HEK293 (cell line): Measurements from ENCODE around the gene FAM171A2.

Experiments used
- GLIS2 ChIP-seq: fragments of 450-650 bp; formaldehyde crosslinking; IDR thresholded peaks from 2 replicates; pipeline ENCODE4 v1.5.1; 2016; ENCODE audit warnings: missing biosample characterization, missing genetic modification characterization
- HOXD13 ChIP-seq: sonication (generic); formaldehyde crosslinking; IDR thresholded peaks from 2 replicates; pipeline ENCODE4 v1.8.0; 2022; ENCODE audit warnings: missing genetic modification reagents, borderline replicate concordance
- KLF16 ChIP-seq: fragments of 450-650 bp; formaldehyde crosslinking; IDR thresholded peaks from 2 replicates; pipeline ENCODE4 v1.5.1; 2017; ENCODE audit warnings: missing biosample characterization, missing genetic modification characterization
- SP2 ChIP-seq: fragments of 450-650 bp; formaldehyde crosslinking; IDR thresholded peaks from 2 replicates; pipeline ENCODE4 v1.5.1; 2016; ENCODE audit warnings: missing biosample characterization, missing genetic modification characterization
- SP3 ChIP-seq: fragments of 450-650 bp; formaldehyde crosslinking; IDR thresholded peaks from 2 replicates; pipeline ENCODE4 v1.5.1; 2016; ENCODE audit warnings: missing biosample characterization, missing genetic modification characterization
- TRIM28 ChIP-seq: IDR thresholded peaks from 2 replicates; pipeline ENCODE4 v1.6.1; 2011; ENCODE audit warnings: low read length, control low read depth, borderline replicate concordance
- ZBTB1 ChIP-seq: fragments of 450-650 bp; formaldehyde crosslinking; IDR thresholded peaks from 2 replicates; pipeline ENCODE4 v1.5.1; 2016; ENCODE audit warnings: missing biosample characterization, missing genetic modification characterization
- ZFP69B ChIP-seq: fragments of 450-650 bp; formaldehyde crosslinking; IDR thresholded peaks from 2 replicates; pipeline ENCODE4 v1.5.1; 2016; ENCODE audit warnings: missing biosample characterization, missing genetic modification characterization
- ZNF10 ChIP-seq: fragments of 450-650 bp; formaldehyde crosslinking; IDR thresholded peaks from 2 replicates; pipeline ENCODE4 v1.5.1; 2017; ENCODE audit warnings: missing biosample characterization, missing genetic modification characterization
- ZNF335 ChIP-seq: fragments of 450-650 bp; formaldehyde crosslinking; conservative IDR thresholded peaks from 2 replicates; pipeline ENCODE4 v1.5.1; 2016; ENCODE audit warnings: missing biosample characterization, missing genetic modification characterization
- ZNF341 ChIP-seq: fragments of 450-650 bp; formaldehyde crosslinking; IDR thresholded peaks from 2 replicates; pipeline ENCODE4; 2016; ENCODE audit warnings: low read depth, missing biosample characterization, missing genetic modification characterization
- ZNF350 ChIP-seq: fragments of 450-650 bp; formaldehyde crosslinking; IDR thresholded peaks from 2 replicates; pipeline ENCODE4 v1.5.0; 2017; ENCODE audit warnings: missing biosample characterization, mild to moderate bottlenecking, missing genetic modification characterization
- ZNF423 ChIP-seq: fragments of 450-650 bp; formaldehyde crosslinking; IDR thresholded peaks from 2 replicates; pipeline ENCODE4 v1.5.1; 2016; ENCODE audit warnings: missing biosample characterization, missing genetic modification characterization
- ZNF426 ChIP-seq: fragments of 450-650 bp; formaldehyde crosslinking; IDR thresholded peaks from 2 replicates; pipeline ENCODE4 v1.5.1; 2017; ENCODE audit warnings: missing biosample characterization, missing genetic modification characterization, mild to moderate bottlenecking, inconsistent platforms, moderate library complexity
- ZNF433 ChIP-seq: fragments of 450-650 bp; formaldehyde crosslinking; IDR thresholded peaks from 2 replicates; pipeline ENCODE4 v1.5.1; 2016; ENCODE audit warnings: missing biosample characterization, missing genetic modification characterization, low read depth
- ZNF544 ChIP-seq: fragments of 450-650 bp; formaldehyde crosslinking; IDR thresholded peaks from 2 replicates; pipeline ENCODE4 v1.5.0; 2017; ENCODE audit warnings: missing biosample characterization, missing genetic modification characterization
- ZNF623 ChIP-seq: fragments of 450-650 bp; formaldehyde crosslinking; IDR thresholded peaks from 2 replicates; pipeline ENCODE4 v1.5.1; 2016; ENCODE audit warnings: missing biosample characterization, missing genetic modification characterization
- ZNF624 ChIP-seq: fragments of 450-650 bp; formaldehyde crosslinking; IDR thresholded peaks from 2 replicates; pipeline ENCODE4 v1.5.1; 2017; ENCODE audit warnings: missing biosample characterization, missing genetic modification characterization
- ZNF626 ChIP-seq: fragments of 450-650 bp; sonication (Bioruptor Pico); formaldehyde crosslinking; IDR thresholded peaks from 2 replicates; pipeline ENCODE4 v1.5.1; 2018; ENCODE audit warnings: missing biosample characterization, missing genetic modification characterization, inconsistent platforms
- ZNF654 ChIP-seq: fragments of 450-650 bp; formaldehyde crosslinking; IDR thresholded peaks from 2 replicates; pipeline ENCODE4 v1.5.1; 2016; ENCODE audit warnings: low read depth, missing biosample characterization, missing genetic modification characterization
- ZNF658 ChIP-seq: fragments of 450-650 bp; formaldehyde crosslinking; IDR thresholded peaks from 2 replicates; pipeline ENCODE4; 2016; ENCODE audit warnings: missing biosample characterization, missing genetic modification characterization
- ZNF664 ChIP-seq: fragments of 450-650 bp; formaldehyde crosslinking; IDR thresholded peaks from 2 replicates; pipeline ENCODE4 v1.5.1; 2016; ENCODE audit warnings: missing biosample characterization, missing genetic modification characterization
- ZNF777 ChIP-seq: fragments of 450-650 bp; formaldehyde crosslinking; IDR thresholded peaks from 2 replicates; pipeline ENCODE4 v1.5.1; 2017; ENCODE audit warnings: missing biosample characterization, missing genetic modification characterization, borderline replicate concordance
- TF ChIP-seq, protein P1 (sequence below): fragments of 450-650 bp; formaldehyde crosslinking; IDR thresholded peaks from 2 replicates; pipeline ENCODE4 v1.5.1; 2017; ENCODE audit warnings: missing biosample characterization, missing genetic modification characterization
- TF ChIP-seq, protein P2 (sequence below): fragments of 450-650 bp; formaldehyde crosslinking; IDR thresholded peaks from 2 replicates; pipeline ENCODE4 v1.5.1; 2016; ENCODE audit warnings: missing biosample characterization, missing genetic modification characterization
- TF ChIP-seq, protein P3 (sequence below): fragments of 450-650 bp; formaldehyde crosslinking; IDR thresholded peaks from 2 replicates; pipeline ENCODE4 v1.5.1; 2016; ENCODE audit warnings: missing biosample characterization, missing genetic modification characterization
- TF ChIP-seq, protein P4 (sequence below): fragments of 450-650 bp; formaldehyde crosslinking; IDR thresholded peaks from 2 replicates; pipeline ENCODE4 v1.5.1; 2016; ENCODE audit warnings: missing biosample characterization, missing genetic modification characterization
- TF ChIP-seq, protein P5 (sequence below): fragments of 450-650 bp; formaldehyde crosslinking; IDR thresholded peaks from 2 replicates; pipeline ENCODE4 v1.5.1; 2017; ENCODE audit warnings: missing biosample characterization, missing genetic modification characterization
- TF ChIP-seq, protein P6 (sequence below): fragments of 450-650 bp; formaldehyde crosslinking; IDR thresholded peaks from 2 replicates; pipeline ENCODE4 v1.5.1; 2016; ENCODE audit warnings: missing biosample characterization, missing genetic modification characterization

FAM171A2 gene

DNA sequence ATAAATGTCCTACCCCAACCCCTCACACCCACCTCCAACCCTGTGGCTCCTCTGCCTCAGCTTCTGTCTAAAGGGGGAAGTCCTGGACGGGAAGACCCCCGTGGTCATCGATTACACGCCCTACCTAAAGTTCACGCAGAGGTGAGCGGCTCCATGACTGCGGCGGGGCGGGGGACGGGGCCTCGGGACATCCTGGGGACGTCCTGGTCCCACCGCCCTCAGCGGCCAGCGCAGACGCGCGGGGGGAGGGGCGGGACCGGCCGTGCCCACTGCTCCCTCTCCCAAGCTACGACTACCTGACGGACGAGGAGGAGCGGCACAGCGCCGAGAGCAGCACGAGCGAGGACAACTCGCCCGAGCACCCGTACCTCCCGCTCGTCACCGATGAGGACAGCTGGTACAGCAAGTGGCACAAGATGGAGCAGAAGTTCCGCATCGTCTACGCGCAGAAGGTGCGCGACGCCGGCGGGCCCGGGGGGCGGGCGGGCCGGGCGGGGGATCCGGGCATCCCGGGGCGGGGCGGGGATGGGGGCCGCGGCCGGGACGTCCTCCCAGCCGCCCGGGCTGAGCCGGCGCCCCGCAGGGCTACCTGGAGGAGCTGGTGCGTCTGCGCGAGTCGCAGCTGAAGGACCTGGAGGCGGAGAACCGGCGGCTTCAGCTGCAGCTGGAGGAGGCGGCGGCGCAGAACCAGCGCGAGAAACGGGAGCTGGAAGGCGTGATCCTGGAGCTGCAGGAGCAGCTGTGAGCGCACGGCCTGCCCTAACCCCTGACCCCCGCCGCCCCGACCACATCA, 48.6 kb downstream of the FAM171A2 start (continued):
- TF ChIP-seq, protein P1, sequence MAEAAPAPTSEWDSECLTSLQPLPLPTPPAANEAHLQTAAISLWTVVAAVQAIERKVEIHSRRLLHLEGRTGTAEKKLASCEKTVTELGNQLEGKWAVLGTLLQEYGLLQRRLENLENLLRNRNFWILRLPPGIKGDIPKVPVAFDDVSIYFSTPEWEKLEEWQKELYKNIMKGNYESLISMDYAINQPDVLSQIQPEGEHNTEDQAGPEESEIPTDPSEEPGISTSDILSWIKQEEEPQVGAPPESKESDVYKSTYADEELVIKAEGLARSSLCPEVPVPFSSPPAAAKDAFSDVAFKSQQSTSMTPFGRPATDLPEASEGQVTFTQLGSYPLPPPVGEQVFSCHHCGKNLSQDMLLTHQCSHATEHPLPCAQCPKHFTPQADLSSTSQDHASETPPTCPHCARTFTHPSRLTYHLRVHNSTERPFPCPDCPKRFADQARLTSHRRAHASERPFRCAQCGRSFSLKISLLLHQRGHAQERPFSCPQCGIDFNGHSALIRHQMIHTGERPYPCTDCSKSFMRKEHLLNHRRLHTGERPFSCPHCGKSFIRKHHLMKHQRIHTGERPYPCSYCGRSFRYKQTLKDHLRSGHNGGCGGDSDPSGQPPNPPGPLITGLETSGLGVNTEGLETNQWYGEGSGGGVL (tag by site-specific recombination): peak; percentile 25; the same call in 1 of the 2 replicates
- no peak for TF ChIP-seq ZNF626 (tag by site-specific recombination)
- TF ChIP-seq ZNF654 (tag by site-specific recombination): no peak
- no peak for TF ChIP-seq ZFP69B (tag by site-specific recombination)
- TF ChIP-seq ZNF423 (tag by site-specific recombination): no peak
- peak; percentile 59; the same call in 1 of the 2 replicates for TF ChIP-seq GLIS2
- no peak for TF ChIP-seq HOXD13
- peak; percentile 66; the same call in 1 of the 2 replicates for TF ChIP-seq ZNF777
- TF ChIP-seq SP3 (tag by site-specific recombination): peak; percentile 65; the same call in 1 of the 2 replicates
- no peak for TF ChIP-seq ZNF624 (tag by site-specific recombination)
- TF ChIP-seq ZNF623 (tag by site-specific recombination): no peak
- no peak for TF ChIP-seq ZNF10 (tag by site-specific recombination)
- no peak for TF ChIP-seq ZNF350 (tag by site-specific recombination)
- TF ChIP-seq ZNF664 (tag by site-specific recombination): no peak
- TF ChIP-seq ZNF426 (tag by site-specific recombination): no peak
- TF ChIP-seq, protein P2, sequence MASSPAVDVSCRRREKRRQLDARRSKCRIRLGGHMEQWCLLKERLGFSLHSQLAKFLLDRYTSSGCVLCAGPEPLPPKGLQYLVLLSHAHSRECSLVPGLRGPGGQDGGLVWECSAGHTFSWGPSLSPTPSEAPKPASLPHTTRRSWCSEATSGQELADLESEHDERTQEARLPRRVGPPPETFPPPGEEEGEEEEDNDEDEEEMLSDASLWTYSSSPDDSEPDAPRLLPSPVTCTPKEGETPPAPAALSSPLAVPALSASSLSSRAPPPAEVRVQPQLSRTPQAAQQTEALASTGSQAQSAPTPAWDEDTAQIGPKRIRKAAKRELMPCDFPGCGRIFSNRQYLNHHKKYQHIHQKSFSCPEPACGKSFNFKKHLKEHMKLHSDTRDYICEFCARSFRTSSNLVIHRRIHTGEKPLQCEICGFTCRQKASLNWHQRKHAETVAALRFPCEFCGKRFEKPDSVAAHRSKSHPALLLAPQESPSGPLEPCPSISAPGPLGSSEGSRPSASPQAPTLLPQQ (tag by site-specific recombination): no peak; the same call in 1 of the 2 replicates
- TF ChIP-seq, protein P3, sequence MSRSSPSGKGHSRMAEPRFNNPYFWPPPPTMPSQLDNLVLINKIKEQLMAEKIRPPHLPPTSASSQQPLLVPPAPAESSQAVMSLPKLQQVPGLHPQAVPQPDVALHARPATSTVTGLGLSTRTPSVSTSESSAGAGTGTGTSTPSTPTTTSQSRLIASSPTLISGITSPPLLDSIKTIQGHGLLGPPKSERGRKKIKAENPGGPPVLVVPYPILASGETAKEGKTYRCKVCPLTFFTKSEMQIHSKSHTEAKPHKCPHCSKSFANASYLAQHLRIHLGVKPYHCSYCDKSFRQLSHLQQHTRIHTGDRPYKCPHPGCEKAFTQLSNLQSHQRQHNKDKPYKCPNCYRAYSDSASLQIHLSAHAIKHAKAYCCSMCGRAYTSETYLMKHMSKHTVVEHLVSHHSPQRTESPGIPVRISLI (tag by site-specific recombination): no peak
- peak; percentile 50 for TF ChIP-seq SP2
- TF ChIP-seq ZNF544 (tag by site-specific recombination): no peak
- no peak for TF ChIP-seq TRIM28
- no peak for TF ChIP-seq ZNF658
- TF ChIP-seq, protein P4, sequence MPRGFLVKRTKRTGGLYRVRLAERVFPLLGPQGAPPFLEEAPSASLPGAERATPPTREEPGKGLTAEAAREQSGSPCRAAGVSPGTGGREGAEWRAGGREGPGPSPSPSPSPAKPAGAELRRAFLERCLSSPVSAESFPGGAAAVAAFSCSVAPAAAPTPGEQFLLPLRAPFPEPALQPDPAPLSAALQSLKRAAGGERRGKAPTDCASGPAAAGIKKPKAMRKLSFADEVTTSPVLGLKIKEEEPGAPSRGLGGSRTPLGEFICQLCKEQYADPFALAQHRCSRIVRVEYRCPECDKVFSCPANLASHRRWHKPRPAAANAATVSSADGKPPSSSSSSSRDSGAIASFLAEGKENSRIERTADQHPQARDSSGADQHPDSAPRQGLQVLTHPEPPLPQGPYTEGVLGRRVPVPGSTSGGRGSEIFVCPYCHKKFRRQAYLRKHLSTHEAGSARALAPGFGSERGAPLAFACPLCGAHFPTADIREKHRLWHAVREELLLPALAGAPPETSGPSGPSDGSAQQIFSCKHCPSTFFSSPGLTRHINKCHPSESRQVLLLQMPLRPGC (tag by site-specific recombination): no peak
- TF ChIP-seq, protein P5, sequence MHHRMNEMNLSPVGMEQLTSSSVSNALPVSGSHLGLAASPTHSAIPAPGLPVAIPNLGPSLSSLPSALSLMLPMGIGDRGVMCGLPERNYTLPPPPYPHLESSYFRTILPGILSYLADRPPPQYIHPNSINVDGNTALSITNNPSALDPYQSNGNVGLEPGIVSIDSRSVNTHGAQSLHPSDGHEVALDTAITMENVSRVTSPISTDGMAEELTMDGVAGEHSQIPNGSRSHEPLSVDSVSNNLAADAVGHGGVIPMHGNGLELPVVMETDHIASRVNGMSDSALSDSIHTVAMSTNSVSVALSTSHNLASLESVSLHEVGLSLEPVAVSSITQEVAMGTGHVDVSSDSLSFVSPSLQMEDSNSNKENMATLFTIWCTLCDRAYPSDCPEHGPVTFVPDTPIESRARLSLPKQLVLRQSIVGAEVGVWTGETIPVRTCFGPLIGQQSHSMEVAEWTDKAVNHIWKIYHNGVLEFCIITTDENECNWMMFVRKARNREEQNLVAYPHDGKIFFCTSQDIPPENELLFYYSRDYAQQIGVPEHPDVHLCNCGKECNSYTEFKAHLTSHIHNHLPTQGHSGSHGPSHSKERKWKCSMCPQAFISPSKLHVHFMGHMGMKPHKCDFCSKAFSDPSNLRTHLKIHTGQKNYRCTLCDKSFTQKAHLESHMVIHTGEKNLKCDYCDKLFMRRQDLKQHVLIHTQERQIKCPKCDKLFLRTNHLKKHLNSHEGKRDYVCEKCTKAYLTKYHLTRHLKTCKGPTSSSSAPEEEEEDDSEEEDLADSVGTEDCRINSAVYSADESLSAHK (tag by site-specific recombination): no peak
- TF ChIP-seq, protein P6, sequence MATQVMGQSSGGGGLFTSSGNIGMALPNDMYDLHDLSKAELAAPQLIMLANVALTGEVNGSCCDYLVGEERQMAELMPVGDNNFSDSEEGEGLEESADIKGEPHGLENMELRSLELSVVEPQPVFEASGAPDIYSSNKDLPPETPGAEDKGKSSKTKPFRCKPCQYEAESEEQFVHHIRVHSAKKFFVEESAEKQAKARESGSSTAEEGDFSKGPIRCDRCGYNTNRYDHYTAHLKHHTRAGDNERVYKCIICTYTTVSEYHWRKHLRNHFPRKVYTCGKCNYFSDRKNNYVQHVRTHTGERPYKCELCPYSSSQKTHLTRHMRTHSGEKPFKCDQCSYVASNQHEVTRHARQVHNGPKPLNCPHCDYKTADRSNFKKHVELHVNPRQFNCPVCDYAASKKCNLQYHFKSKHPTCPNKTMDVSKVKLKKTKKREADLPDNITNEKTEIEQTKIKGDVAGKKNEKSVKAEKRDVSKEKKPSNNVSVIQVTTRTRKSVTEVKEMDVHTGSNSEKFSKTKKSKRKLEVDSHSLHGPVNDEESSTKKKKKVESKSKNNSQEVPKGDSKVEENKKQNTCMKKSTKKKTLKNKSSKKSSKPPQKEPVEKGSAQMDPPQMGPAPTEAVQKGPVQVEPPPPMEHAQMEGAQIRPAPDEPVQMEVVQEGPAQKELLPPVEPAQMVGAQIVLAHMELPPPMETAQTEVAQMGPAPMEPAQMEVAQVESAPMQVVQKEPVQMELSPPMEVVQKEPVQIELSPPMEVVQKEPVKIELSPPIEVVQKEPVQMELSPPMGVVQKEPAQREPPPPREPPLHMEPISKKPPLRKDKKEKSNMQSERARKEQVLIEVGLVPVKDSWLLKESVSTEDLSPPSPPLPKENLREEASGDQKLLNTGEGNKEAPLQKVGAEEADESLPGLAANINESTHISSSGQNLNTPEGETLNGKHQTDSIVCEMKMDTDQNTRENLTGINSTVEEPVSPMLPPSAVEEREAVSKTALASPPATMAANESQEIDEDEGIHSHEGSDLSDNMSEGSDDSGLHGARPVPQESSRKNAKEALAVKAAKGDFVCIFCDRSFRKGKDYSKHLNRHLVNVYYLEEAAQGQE (tag by site-specific recombination): no peak
- TF ChIP-seq ZBTB1 (tag by site-specific recombination): no peak
- peak; percentile 86 for TF ChIP-seq ZNF335 (tag by site-specific recombination)
- peak; percentile 89 for TF ChIP-seq ZNF341 (tag by site-specific recombination)
- TF ChIP-seq ZNF433 (tag by site-specific recombination): no peak
- TF ChIP-seq KLF16 (tag by site-specific recombination): no peak
